HG02840 (cell line): ENCODE measurements around the gene EIF6.
A peak's percentile ranks its signal among the peaks of the same experiment; 100 is the strongest.
"Not testable (repeated sequence)": the region's sequence is repeated elsewhere in the genome, so short reads cannot be mapped to it uniquely, and the experiment has no call there.

Experiments used
- ATAC-seq: cut with Tn5 transposase; IDR thresholded peaks from one replicate; pipeline ENCODE4 v1.9.1; 2021; ENCODE audit warnings: mild to moderate bottlenecking, moderate library complexity, moderate number of reproducible peaks; ENCODE audit not compliant: unreplicated experiment, low FRiP score

The EIF6 gene

DNA sequence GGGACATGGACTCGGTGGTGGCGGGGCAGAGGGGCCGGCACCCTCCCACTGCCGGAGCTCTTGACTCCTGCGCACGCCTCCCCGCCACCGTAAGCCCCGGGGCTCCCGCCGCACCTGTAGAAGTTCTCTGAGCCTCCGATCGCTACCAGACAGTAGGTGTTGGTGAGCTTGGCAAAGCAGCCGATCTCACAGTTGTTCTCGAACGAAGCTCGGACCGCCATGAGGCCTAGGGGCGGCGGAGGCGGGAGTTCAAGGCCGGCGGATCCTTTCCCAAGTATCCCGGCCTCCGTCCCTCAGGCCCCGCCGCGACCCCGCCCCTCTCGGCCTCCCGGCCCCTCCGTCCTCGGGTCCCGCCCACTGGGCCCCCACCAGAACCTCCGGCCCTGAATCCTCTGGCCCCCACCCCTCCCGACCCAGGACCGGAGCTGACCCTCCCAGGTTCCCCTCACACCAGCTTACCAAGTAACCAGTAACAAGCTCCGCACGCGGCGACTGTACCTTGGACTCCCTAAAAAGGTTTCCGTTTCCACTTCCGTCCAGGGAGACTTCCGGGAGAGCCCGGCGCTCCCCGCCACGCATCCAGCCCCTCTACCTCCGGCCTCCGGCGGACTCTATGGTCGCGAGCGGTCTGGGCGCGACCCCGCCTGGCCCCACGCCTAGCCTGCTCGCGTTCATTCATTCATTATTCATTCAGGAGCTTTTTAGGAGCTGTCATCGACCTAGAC lies at the start of gene EIF6:
EIF6 (minus strand) TSS at position 506 of the 725 bp plus-strand sequence; CDS start at position 221, 285 bp downstream.
- peak; percentile 73 for ATAC-seq

DNA sequence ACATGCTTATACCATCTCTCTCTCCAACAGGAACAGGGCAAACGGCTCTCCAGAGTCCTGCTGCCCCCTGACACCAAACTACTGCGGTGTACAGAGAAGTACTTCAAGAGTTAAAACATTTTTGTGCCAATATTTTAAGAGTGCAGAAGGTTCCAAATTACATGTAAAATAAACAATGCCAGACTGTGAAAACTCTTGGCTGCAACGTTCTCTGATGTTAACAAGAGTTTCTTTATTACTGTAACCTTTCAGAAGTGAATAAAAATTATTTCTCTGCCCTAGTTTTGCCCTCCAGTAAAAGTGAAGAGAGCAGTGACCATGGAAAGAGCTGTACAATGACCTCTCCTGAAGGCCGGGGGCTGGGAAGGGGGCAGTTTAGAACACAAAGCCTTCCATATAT lies 49.0 kb upstream of the EIF6 start:
- ATAC-seq, result no peak

DNA sequence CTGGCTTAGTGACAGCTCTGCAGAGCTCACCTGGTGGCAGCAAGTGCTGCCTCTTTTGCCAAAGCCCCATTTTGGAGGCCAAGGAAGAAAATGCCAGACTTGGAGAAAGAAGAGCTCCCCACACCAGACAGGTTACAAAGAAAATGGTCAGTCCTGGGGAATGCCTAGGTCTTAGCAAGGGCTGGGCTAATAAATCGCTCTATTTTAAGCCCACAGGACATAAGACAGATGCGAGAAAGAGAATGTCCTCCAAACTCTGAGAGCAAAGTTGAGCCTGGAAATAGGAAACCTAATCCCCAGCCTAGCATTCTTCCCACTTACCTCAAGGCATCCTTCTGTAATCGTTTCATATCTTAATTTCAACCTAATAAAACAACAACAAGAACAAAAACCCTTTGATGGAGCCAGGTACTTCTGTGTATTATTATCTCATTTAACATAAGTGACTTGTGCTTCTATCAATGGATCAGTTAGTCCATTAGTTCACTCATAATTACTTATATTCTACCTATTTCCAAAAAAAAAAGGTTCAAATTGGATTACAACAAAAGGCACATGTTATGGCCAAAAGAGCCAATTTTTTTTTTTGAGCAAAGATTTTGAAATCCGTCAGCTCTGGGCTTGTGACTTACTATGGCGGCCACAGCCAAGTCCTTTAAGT lies 48.1 kb upstream of the EIF6 start:
- no peak for ATAC-seq

DNA sequence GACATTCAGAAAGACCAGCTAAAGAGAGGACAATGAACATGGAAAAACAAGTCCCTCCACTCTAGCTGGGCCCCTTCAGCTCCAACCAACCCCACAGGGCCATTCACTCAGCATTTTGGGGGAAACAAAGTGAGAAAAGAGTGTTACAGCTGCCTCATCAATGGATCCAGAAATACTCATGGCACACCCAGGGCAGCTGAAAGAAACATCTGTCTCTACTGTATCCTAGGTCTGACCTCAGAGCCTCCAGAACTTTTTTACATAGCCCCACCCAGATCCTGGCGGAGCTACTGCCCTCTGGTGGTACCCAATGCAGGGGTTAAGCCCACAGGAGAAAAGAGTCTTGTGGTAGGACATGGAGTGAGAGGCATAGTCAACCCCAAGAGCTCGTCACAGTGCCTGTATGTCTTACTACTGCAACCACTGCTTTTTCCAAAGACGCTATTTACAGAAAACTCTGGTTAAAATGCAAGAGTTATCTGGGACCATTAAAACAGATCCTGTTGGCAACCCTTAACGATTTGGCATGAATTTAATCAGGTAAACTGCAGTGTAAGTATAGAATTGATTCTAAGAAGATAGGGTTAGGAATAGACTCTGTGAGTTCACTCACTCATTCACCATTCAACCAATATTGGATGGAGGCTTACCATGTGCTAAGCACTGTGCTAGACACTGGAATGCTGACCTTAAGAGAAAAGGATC lies 45.0 kb upstream of the EIF6 start:
- ATAC-seq, result no peak

DNA sequence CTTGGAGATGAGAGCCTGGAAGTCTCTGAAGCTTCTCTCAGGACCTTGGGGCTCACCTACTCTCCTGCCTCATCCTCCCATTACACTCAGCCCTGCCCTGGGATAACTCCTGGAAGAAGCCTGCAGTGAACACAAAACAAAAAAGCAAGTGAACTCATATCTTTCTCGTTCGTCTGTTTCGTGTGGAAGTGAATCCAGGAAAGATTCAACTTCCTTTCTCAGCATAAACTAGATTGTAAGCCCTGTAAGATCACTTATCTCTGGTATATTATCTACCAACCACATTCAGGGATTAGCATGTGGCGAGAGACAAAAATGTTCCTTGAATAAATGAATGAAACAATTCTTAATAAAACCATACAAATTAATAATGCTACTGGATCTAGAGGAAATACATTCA lies 44.1 kb upstream of the EIF6 start:
- ATAC-seq, result no peak

DNA sequence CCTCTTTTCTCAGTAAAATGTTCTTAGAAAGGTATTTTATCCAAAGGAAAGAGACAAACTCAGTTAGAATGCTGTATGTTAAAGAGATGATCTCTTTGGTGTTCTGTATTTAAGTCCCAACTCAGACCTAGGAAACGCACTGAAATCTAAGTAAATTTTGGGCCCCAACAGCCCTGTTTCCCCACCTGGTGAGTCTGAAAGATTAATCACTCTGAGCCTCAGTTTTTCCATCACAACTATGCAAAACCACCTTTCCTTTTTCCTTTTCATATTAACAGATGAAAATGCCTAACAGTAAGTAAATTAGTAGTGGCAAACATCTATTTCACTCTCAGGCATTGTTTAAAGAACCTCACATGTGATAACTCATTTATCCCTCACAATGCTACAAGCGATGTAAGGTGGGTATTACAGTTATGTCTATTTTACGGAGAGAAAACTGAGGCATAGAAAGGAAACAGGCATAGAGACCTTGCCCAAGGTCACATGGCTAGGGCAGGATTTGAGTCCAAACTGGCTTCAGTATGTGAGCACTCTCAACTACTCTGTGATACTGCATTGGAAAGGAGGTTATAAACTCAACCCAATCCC lies 43.6 kb upstream of the EIF6 start:
- no peak for ATAC-seq

DNA sequence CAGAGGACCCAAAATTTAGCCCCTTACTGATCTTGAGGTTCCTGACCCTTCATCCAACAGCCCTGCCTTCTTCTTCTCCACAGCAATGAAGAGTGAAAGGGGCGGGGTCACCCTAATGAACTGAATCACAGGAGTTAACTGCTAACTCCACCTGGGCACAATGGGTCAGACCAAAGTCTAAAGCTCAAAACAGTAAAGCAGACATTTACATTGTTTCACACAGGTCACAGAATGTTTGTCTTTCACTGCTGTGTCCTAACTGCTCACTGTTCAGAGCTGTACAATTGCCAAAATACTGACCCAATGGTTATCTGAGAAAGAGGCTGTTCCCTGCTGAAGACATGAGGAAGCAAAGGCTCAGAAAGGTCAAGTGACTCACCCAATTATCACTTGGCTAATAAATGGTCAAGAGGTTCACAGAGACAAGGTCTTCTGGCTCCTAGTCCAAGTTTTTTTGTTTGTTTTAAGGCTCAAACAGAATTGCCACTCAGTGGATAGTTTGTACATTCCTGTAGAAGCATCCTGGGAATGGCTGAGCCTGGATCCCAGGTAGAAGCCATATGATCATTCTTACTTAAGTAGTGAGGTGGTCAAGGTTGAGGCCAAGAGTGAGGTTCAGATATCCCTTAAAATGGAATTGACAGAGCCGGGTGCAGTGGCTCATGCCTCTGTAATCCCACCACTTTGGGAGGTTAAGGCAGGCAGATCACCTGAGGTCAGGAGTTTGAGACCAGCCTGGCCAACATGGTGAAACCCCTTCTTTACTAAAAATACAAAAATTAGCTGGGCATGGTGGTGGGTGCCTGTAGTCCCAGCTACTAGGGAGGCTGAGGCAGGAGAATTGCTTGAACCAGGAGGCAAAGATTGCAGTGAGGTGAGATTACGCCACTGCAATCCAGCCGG lies 42.8 kb upstream of the EIF6 start:
- no peak for ATAC-seq

DNA sequence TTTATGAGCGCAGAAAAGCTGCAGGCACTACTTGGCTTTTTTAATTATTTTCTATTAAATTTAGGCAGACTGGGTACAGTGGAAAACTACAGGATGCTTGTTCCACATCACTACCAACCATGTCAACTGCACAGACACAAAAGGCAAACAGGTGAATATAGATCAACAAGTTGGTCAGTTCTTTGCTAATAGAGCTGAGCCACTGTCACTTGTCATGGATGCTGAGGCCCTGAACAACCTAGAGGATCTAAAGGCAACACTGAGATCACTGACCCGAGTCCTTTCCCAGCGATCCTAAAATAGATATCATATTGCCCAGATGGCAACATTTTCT lies 42.1 kb upstream of the EIF6 start:
- no peak for ATAC-seq

DNA sequence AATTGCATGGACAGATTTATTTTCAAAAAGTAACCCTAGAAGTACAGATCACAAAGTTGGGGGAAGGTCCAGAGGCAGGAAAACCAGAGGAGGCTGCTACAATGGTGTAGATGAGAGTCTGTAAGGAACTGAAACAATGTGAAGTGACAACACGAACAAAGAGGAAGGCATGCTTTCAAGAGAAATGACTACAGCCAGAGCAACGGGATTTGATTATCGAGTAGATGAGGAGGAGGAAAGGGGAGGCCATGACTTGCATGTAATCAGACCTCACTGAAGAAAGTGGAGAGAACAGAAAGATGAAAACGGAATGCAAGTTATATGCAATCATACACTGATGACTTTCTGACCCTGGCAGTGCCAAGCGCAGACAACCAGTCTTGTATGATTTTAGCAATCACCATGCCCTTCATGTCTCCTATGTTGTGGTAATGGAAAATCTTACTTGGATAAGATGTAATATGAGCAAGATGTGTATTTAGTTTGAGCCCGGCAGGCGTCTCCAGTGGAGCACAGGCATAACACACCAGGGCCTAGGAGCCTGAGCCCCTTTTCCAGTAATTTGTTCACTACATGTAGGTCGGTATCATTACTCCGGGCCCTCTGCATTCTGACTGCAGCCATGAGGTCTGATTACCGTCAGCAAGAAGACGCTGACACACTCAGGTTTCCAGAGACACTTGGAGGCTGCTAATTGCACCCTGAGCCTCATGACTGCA lies 41.6 kb upstream of the EIF6 start:
- ATAC-seq, result no peak

DNA sequence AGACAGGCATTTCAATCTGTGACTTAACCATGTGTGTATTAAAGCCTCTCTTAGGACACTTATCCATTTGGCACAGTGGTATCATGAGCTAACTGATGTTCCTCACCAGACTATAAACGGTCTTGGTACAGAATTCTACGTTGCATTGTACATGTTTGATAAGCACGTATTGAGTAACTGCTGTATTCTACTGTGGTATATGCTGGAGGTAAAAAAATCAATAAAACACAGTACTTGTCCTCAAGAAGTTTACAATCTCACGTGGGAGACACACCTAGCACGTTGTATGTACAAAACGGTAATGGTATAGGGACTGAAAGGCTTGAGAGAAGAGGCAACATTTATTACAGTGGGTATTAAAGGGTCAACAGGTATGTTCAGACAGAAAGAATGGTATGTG lies 40.8 kb upstream of the EIF6 start:
- ATAC-seq, result no peak

DNA sequence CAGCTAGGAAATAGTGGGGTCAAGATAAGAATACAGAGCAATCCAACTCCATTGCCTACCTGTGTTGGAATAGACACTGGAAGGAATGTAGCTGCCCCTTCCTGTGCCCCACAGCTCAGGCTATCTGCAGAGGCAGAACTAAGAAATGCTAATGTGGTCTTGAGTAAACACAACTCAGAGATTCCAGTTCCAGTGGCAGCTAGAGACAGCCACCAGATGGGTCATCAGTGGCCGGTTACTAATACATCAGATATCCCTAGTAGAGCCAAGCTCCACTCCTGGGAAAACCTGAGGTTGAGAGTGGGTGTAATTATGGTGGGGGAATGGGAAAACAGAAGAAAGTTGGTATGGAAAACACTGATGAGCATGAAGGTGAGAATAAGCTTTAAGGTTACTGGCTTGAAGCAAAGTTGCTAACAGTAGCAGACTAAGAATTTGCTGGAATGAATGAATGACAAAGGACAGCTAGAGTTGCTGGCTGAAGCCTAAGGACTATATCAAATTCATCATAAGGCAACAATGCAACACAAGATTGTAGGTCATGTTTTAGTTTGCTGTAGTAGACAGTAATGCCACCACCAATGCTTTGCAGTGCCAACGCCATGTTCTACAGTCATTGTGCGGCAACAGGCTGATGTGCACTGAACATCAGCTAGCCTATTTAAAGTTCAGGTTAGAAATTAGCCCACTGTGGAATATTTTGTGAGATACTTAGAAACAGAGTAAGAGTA lies 36.0 kb upstream of the EIF6 start:
- ATAC-seq, result no peak

DNA sequence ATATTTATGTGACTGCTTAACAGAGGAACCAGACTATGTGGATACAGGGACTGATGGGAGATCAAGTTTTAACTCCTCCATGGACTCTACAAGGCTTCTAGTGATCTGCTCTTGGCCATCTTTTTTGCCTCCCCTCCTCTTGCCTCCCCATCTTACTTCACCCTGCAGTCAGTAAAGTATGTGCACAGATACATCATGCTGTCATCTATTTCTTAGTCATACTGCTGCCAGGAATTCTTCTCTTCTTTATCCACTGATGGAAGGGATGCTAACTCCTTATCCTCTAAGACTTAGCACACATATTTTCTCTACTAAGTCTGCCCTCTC lies 35.3 kb upstream of the EIF6 start:
- ATAC-seq, result no peak

DNA sequence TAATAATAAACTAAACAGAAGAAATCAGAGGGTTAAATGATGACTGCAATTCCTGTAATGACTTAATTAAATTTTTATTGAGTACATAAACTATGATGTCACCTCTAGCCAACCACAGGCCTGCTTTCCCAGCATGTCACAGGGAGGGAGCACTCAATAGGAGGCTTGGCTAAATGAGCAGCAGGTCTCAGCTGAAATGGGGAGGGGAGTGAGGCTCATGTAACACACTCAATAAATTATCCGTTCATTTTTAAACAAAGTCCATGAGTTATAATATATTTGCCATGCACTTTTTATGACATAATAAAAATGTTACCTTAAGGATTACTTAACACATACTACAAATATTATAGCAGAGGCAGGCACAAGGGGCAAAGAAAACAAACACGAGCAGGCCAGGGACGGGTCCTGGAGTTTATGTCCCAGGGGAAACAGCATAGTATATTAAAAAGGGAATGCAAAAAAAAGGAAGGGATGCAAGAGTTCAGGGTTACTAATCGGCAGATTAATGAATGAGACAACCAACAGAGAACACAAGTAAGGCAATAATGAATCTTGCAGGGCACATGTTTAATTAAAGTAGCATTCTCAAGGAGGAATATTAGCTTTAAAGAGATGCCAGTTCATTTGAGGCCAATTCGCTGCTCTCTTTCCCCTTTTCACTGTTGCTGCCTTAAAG lies 34.8 kb upstream of the EIF6 start:
- no peak for ATAC-seq

DNA sequence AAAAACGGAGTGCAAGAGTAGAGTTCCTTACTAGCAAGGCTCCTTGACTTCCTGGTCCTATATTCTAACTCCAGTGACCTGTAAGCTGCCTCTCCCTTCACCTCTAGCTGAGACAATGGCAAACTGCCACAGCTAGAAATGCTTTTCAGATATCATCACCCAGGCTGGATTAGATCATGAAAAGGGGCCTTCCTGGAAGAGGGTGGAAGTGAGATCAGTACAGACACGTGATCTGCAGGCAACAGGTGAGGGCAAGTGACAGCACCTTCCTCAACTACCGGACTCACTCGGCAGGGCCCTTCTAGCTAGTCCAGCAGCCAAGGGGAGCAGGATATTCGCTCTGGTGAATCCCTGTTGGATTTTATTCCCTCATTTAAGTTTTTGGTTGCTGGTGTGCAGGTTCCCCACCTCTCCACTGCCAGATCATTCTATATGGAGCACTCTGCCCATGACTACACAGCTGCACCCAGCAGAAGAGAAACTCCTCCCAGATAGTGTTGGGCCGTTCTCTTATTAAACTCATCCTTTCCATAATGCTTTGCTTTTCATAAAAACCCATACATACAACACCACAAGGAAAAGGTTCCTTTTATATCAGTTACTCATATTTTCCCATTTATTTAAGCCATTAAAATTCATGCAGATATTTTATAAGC lies 34.1 kb upstream of the EIF6 start:
- ATAC-seq, result no peak

DNA sequence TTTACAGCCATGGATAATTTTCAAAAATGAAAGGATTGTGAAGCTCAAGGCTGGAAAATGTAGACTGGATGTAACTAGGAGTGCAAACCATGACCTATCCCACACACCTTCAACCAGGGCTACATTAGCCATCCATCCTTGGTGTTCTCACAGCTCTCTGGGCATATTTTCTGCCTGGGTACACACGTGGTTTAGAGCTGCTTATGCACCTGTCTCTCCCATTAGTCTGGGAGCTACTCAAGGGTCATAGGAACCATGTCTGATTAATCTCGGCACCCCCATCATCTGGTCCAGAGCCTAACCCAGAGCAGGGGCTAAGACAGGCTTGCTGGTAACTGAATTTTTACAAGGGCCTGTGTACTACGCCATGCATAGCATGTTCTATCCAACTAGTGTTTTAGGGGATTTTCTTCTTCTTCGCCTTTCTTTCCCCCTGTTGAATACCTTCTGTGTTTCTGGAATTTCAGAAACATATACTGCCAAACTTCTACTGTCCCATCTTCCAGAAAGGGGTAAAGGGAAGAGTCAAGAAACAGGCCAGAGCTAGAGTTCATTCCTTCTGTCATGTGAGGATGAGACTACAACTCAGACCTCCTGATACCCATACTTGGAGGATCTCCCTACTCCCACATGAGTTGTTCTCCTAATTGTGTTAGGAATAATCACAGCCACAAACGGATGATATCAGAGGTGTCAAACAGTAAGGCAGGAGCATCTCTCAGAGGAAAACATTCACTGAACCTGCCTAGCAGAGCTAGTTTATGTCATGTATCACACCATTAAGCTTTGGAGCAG lies 33.0 kb upstream of the EIF6 start:
- no peak for ATAC-seq

DNA sequence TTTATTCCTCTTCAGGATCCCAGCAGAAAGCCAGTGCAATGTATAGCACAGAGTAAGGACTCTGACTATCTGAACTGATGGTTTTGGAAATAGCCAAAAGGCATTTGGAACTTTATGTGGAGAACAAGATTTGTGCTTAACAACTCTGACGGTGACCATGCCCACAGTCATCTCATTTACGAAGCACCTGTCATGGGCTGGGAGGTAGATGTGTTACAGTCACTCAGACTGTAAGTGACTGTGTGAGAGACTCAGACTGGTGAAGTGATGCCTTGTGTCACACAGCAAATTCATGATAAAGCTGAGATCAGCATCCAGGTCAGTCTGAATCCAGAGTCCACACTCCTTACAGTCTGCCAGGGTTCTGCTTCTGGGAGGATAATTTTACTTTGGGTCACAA lies 31.5 kb upstream of the EIF6 start:
- ATAC-seq, result no peak

DNA sequence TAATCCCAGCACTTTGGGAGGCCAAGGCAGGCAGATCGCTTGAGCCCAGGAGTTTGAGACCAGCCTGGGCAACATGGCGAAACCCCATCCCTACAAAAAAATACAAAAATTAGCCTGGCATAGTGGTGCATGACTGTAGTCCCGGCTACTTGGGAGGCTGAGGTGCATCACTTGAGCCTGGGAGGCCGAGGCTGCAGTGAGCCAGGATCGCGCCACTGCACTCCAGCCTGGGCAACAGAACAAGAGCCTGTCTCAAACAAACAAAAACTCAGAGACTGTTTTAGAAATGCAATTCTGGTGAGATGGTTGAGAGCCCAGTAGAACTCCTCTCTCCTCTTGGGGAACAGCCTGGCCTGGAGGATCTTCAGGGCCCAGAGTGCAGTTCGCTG lies 31.1 kb upstream of the EIF6 start:
- not testable (repeated sequence) for ATAC-seq
